ENCODE results near the gene HP.
A peak's percentile ranks its signal among the peaks of the same experiment; 100 is the strongest.

The HP gene

DNA sequence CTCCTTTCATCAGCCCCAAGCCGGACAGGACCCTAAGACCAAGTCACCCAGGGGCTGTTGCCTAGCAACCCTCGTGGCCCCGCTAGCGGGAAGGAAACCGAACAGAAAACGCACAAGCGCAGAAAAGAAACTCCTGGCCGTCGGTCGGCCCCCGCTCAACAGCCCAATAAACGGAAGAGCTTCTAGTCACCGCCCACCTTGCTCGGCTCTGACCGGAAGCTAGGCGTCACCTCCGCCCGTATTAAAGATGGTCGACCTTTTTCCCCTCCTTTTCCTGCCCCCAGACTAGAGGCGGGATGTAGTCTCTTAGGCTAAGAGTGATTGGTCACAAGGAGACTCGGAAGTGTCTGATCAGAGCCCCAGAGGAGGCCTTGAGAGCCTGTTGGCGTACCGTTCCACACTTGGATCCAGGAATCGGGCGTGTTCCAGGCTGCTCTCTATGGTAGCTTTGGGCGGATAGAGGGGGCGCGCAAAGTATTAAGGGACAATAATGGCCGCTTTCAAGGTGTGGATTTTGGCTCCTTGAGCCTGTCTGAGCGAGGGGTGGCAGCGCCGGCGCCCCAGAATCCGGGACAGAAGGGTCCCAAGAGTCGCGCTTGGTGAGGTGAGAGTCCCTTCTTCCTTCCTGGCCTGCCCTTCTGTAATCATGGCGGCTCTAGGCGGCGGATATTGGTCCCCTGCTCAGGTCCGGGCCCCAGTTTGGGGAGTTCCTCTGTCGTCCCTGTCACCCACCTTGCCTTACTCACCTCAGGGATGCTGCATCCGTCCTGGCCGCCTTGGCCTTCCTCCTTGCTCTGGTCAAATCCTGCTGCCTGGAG, 39.4 kb downstream of the HP start, which contains the start of the genes DHX38 and TXNL4B:
TSS of gene DHX38 (plus strand) at position 400 of the 818 bp plus-strand sequence. CDS start 2,311 bp downstream, outside the sequence.
TSS of gene TXNL4B (minus strand) at position 173 of the 818 bp plus-strand sequence. CDS start 2,871 bp downstream, outside the sequence.
- peak within 1 kb of the TSS; percentile 100 for H3K4me3 ChIP-seq (ENCODE audit: low read depth, low read length)
- DNase-seq (ENCODE audit: low read depth, low spot score): peak; percentile 95
- ChIA-PET CTCF (interaction anchor here (1.1 to 2.8 kb wide), 3 partner anchors 27 to 43 kb away, joined by 3 to 15 read pairs (median 6); no protein-coding TSS in a partner anchor), POLR2A (interaction anchor here (0.5 to 1.0 kb wide), 7 partner anchors 9 to 439 kb away, joined by 3 to 4 read pairs (median 3); partner anchors contain the start of gene AP1G1)
- TF ChIP-seq, protein P1, sequence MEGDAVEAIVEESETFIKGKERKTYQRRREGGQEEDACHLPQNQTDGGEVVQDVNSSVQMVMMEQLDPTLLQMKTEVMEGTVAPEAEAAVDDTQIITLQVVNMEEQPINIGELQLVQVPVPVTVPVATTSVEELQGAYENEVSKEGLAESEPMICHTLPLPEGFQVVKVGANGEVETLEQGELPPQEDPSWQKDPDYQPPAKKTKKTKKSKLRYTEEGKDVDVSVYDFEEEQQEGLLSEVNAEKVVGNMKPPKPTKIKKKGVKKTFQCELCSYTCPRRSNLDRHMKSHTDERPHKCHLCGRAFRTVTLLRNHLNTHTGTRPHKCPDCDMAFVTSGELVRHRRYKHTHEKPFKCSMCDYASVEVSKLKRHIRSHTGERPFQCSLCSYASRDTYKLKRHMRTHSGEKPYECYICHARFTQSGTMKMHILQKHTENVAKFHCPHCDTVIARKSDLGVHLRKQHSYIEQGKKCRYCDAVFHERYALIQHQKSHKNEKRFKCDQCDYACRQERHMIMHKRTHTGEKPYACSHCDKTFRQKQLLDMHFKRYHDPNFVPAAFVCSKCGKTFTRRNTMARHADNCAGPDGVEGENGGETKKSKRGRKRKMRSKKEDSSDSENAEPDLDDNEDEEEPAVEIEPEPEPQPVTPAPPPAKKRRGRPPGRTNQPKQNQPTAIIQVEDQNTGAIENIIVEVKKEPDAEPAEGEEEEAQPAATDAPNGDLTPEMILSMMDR (IDR thresholded peaks at IDR 0.05; ENCODE audit: insufficient read depth, low read length, missing control alignments): no peak

GRCh38 chr16:72094266-72094610, 39.9 kb downstream of the HP start:
- TF ChIP-seq, protein P1 (IDR thresholded peaks at IDR 0.05; ENCODE audit: insufficient read depth, low read length, missing control alignments): no peak
- ChIA-PET POLR2A (interaction anchor here (0.5 to 1.0 kb wide), 3 partner anchors 13 to 439 kb away, joined by 3 read pairs; partner anchors contain the start of gene AP1G1), CTCF (interaction anchor here (1.0 to 2.8 kb wide), 4 partner anchors 26 to 1862 kb away, joined by 3 to 15 read pairs (median 4); no protein-coding TSS in a partner anchor)
- peak overlapping the region; percentile 100 for H3K4me3 ChIP-seq (ENCODE audit: low read depth, low read length)
- DNase-seq (ENCODE audit: low read depth, low spot score): no peak

GRCh38 chr16:72098936-72099335, 44.6 kb downstream of the HP start:
- CTCF ChIA-PET: interaction anchor here (0.7 to 3.5 kb wide), 9 partner anchors 12 to 216 kb away, joined by 3 to 12 read pairs (median 4); no protein-coding TSS in a partner anchor

DNA sequence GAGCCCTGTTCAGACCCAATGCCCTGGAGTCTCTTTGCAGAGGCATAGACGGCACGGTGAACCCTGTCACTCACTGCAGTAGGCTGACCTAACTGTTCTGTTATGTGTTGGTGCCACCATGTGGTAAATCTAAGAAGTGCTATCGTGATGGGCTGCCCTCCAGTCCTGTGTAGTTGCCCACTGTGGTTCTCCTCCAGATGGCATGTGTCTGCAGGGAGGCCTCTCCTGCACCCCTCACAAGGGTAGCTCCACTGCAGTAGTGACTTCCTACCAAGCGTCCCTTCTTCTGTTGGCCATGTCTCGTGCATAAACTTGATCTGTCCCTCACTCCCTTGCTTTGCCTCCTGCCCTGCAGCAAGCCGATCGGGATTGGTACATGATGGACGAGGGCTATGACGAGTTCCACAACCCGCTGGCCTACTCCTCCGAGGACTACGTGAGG, 45.1 kb downstream of the HP start:
- no peak overlapping the region for H3K4me3 ChIP-seq (ENCODE audit: low read depth, low read length)
- TF ChIP-seq, protein P1 (IDR thresholded peaks at IDR 0.05; ENCODE audit: insufficient read depth, low read length, missing control alignments): peak; percentile 61
- DNase-seq (ENCODE audit: low read depth, low spot score): no peak
- ChIA-PET POLR2A (no interaction called here), CTCF (interaction anchor here (0.6 to 2.1 kb wide), 9 partner anchors 12 to 216 kb away, joined by 3 to 12 read pairs (median 4); no protein-coding TSS in a partner anchor)

More at GRCh38 chr16:72098936-72099335, 44.6 kb downstream of the HP start:
- DNase-seq (ENCODE audit: low read depth, low spot score): no peak
- POLR2A ChIA-PET: no interaction called here
- H3K4me3 ChIP-seq (ENCODE audit: low read depth, low read length): no peak overlapping the region
- TF ChIP-seq, protein P1 (IDR thresholded peaks at IDR 0.05; ENCODE audit: insufficient read depth, low read length, missing control alignments): no peak

DNA sequence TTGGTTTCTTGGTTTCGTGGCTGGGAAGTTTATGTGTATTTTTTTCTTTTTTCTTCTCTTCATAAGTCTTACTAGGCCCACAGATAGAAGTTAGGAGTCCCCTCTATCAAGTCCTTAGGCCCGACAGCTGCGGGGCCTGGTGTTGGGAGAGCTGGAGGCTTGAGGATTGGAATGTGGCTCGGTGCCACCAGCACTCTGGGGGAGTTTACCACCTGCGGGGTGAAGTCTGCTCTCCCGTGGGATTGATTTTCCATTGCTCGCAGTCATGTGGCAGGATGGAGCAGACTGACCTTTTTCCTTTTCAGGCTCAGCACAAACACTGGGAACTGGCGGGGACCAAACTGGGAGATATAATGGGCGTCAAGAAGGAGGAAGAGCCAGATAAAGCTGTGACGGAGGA, 46.9 kb downstream of the HP start:
- ChIA-PET CTCF (interaction anchor here (2.1 kb wide), 1 partner anchor 35 kb away, joined by 8 read pairs; no protein-coding TSS in a partner anchor), POLR2A (no interaction called here)
- TF ChIP-seq, protein P1 (IDR thresholded peaks at IDR 0.05; ENCODE audit: insufficient read depth, low read length, missing control alignments): no peak
- no peak for DNase-seq (ENCODE audit: low read depth, low spot score)
- H3K4me3 ChIP-seq (ENCODE audit: low read depth, low read length): no peak overlapping the region

DNA sequence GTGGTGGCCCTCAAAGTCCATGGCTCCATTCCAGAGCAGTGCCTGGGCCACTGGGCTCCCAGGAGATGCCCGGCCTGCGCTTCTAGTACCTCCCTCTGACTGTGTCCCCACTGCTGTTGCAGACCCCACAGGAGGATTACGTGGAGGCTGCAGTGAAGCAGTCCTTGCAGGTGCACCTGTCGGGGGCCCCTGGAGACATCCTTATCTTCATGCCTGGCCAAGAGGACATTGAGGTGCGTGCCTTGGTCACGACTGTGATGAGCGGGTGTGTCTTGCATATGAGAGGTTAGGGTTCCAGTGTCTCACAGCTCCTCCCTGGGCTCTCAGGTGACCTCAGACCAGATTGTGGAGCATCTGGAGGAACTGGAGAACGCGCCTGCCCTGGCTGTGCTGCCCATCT, 50.6 kb downstream of the HP start:
- TF ChIP-seq, protein P1 (IDR thresholded peaks at IDR 0.05; ENCODE audit: insufficient read depth, low read length, missing control alignments): no peak
- ChIA-PET POLR2A (no interaction called here), CTCF (interaction anchor here (0.9 kb wide), 1 partner anchor 25 kb away, joined by 3 read pairs; no protein-coding TSS in a partner anchor)
- no peak overlapping the region for H3K4me3 ChIP-seq (ENCODE audit: low read depth, low read length)
- DNase-seq (ENCODE audit: low read depth, low spot score): no peak
